GM12878 (cell line): ENCODE measurements around the gene ATXN1. TPM values are rescaled to one million over a fixed set of nuclear protein-coding genes. Genes with fewer than 3 reads are reported as not detected.

Experiments
- CBFB ChIP-seq: IDR thresholded peaks from 2 replicates; pipeline ENCODE4 v1.6.1; 2016; ENCODE audit warnings: antibody characterized with exemption, low read depth
- CHD2 ChIP-seq: IDR thresholded peaks from 2 replicates; pipeline ENCODE4 v1.6.1; 2011; ENCODE audit warnings: low read depth, low read length, improper control_type of control experiment, borderline replicate concordance
- FOXK2 ChIP-seq: fragments of 450-650 bp; IDR thresholded peaks from 2 replicates; pipeline ENCODE4 v1.6.1; 2017; ENCODE audit warnings: mild to moderate bottlenecking, moderate library complexity
- FOXM1 ChIP-seq: IDR thresholded peaks from 2 replicates; pipeline ENCODE4 v1.6.1; 2012; ENCODE audit warnings: low read depth, mild to moderate bottlenecking, inconsistent platforms, low read length, moderate library complexity
- LARP7 ChIP-seq: fragments of 450-650 bp; IDR thresholded peaks from 2 replicates; pipeline ENCODE4 v1.6.1; 2017; ENCODE audit warnings: mild to moderate bottlenecking
- MEF2B ChIP-seq: fragments of 450-650 bp; IDR thresholded peaks from 2 replicates; pipeline ENCODE4 v1.6.1; 2018; ENCODE audit warnings: mild to moderate bottlenecking, moderate library complexity; ENCODE audit not compliant: partially characterized antibody, poor library complexity, severe bottlenecking
- NR2F1 ChIP-seq: fragments of 450-650 bp; conservative IDR thresholded peaks from 2 replicates; pipeline ENCODE4 v1.6.1; 2017; ENCODE audit warnings: mild to moderate bottlenecking
- PAX5 ChIP-seq: IDR thresholded peaks from 2 replicates; pipeline ENCODE4 v1.6.1; 2011; ENCODE audit warnings: low read depth, low read length, borderline replicate concordance
- POLR2A ChIP-seq: IDR thresholded peaks from 2 replicates; pipeline ENCODE4 v1.6.1; 2011; ENCODE audit warnings: low read depth, mild to moderate bottlenecking, low read length
- SMAD1 ChIP-seq: fragments of 450-650 bp; IDR thresholded peaks from 2 replicates; pipeline ENCODE4 v1.6.1; 2018; ENCODE audit warnings: mild to moderate bottlenecking, low read depth; ENCODE audit not compliant: partially characterized antibody
- STAT1 ChIP-seq: fragments of 450-650 bp; conservative IDR thresholded peaks from 2 replicates; pipeline ENCODE4 v1.6.1; 2014; ENCODE audit warnings: antibody characterized with exemption, mild to moderate bottlenecking
- TBL1XR1 ChIP-seq: IDR thresholded peaks from 2 replicates; pipeline ENCODE4 v1.6.1; 2012; ENCODE audit warnings: low read depth, low read length, improper control_type of control experiment
- ZNF217 ChIP-seq: fragments of 450-650 bp; IDR thresholded peaks from 2 replicates; pipeline ENCODE4 v1.6.1; 2017; ENCODE audit warnings: antibody characterized with exemption, mild to moderate bottlenecking
- polyA plus RNA-seq, 11 experiments: library from polyadenylated mRNA; depleted of rRNA in 4 of 11; unstranded in 6 of 11; stranded (reverse) in 5 of 11; fragments of >200 nt; fragmentation: Nextera tagmentation in 4 of 11; fragmentation: Illumina TruSeq in 1 of 11; extraction: Ambion mirVana in 4 of 11; extraction: Trizol in 1 of 11; gene quantifications; 1 replicate in 1 of 11; 2 replicates in 10 of 11; pipeline versions ENCODE4 v1.2.1 to v1.2.3, GENCODE V29; 2011 to 2016; ENCODE audit warnings: inconsistent platforms in 2 of 11, missing spikeins in 2 of 11, low read depth in 1 of 11
- total RNA-seq, 4 experiments: library from RNA; depleted of rRNA in 3 of 4; stranded (reverse); fragments of >200 nt in 3 of 4; fragmentation: Illumina TruSeq in 1 of 4; extraction: Trizol in 1 of 4; gene quantifications; 2 replicates each; pipeline versions ENCODE4 v1.2.1 to v1.2.3, GENCODE V29; 2013 to 2021
- TF ChIP-seq, protein P1 (sequence below): IDR thresholded peaks from 2 replicates; pipeline ENCODE4 v1.6.1; 2012; ENCODE audit warnings: mild to moderate bottlenecking, low read depth, low read length
- TF ChIP-seq, protein P2 (sequence below): IDR thresholded peaks from 2 replicates; pipeline ENCODE4 v1.6.1; 2011; ENCODE audit warnings: borderline replicate concordance, low read depth, mild to moderate bottlenecking, moderate library complexity, low read length; ENCODE audit not compliant: insufficient read depth, poor library complexity, severe bottlenecking
- TF ChIP-seq, protein P3 (sequence below): fragments of 450-650 bp; IDR thresholded peaks from 2 replicates; pipeline ENCODE4 v1.6.1; 2016; ENCODE audit warnings: mild to moderate bottlenecking
- TF ChIP-seq, protein P4 (sequence below): fragments of 450-650 bp; IDR thresholded peaks from 2 replicates; pipeline ENCODE4 v1.6.1; 2017; ENCODE audit warnings: mild to moderate bottlenecking, moderate library complexity
- TF ChIP-seq, protein P5 (sequence below): fragments of 150-350 bp; IDR thresholded peaks from 2 replicates; pipeline ENCODE4 v1.6.1; 2014; ENCODE audit warnings: mild to moderate bottlenecking, low read depth, low read length

Gene ATXN1
- total and polyA plus RNA-seq, 10 of the 15 experiments (the other 5 are each of a cell fraction or from before 2014, with no cell fraction given): 12.2 to 51.2 (median 20.5) TPM

DNA sequence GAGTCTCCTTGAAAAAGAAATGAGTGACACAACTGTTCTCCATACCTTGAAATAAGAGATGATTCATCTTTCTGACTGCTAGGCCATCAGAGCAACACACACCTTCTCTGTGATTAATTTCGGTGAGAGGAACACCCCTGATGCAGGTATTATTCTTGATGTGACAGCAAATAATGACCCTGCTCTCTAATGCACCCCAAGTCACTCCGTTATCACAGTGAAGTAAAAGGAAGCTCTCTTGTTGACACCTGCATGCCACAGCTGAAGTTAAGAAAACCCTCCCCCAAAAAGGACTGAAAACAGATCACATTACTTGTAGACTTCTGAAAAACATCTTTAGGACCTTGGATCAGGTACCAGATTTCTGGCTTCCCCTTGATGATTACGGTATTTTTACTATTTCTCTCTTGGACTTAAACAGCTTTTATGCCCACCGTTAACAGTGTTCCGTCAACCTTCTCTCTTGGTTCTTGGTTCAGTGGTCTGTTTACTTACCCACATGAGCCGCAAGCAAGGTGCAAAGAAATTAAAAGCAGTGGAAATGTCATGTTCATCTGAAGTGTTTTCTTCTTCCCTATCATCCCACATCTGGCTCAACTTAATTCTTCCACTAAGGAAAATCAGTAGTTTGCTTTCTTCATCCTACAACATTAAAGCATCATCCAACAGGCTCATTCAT, 273.1 kb downstream of the ATXN1 start (continued):
- TF ChIP-seq, protein P1, sequence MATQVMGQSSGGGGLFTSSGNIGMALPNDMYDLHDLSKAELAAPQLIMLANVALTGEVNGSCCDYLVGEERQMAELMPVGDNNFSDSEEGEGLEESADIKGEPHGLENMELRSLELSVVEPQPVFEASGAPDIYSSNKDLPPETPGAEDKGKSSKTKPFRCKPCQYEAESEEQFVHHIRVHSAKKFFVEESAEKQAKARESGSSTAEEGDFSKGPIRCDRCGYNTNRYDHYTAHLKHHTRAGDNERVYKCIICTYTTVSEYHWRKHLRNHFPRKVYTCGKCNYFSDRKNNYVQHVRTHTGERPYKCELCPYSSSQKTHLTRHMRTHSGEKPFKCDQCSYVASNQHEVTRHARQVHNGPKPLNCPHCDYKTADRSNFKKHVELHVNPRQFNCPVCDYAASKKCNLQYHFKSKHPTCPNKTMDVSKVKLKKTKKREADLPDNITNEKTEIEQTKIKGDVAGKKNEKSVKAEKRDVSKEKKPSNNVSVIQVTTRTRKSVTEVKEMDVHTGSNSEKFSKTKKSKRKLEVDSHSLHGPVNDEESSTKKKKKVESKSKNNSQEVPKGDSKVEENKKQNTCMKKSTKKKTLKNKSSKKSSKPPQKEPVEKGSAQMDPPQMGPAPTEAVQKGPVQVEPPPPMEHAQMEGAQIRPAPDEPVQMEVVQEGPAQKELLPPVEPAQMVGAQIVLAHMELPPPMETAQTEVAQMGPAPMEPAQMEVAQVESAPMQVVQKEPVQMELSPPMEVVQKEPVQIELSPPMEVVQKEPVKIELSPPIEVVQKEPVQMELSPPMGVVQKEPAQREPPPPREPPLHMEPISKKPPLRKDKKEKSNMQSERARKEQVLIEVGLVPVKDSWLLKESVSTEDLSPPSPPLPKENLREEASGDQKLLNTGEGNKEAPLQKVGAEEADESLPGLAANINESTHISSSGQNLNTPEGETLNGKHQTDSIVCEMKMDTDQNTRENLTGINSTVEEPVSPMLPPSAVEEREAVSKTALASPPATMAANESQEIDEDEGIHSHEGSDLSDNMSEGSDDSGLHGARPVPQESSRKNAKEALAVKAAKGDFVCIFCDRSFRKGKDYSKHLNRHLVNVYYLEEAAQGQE: no peak
- 0 out of 2 replicates have a peak, but pooled peaks have one; percentile 2 for TF ChIP-seq NR2F1
- TF ChIP-seq, protein P2, sequence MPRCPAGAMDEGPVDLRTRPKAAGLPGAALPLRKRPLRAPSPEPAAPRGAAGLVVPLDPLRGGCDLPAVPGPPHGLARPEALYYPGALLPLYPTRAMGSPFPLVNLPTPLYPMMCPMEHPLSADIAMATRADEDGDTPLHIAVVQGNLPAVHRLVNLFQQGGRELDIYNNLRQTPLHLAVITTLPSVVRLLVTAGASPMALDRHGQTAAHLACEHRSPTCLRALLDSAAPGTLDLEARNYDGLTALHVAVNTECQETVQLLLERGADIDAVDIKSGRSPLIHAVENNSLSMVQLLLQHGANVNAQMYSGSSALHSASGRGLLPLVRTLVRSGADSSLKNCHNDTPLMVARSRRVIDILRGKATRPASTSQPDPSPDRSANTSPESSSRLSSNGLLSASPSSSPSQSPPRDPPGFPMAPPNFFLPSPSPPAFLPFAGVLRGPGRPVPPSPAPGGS: no peak
- 0 out of 2 replicates have a peak, but pooled peaks have one; percentile 27 for TF ChIP-seq CHD2
- TF ChIP-seq PAX5: no peak
- TF ChIP-seq CBFB: no peak
- TF ChIP-seq TBL1XR1: no peak
- peak; percentile 10 for TF ChIP-seq SMAD1
- no peak for TF ChIP-seq FOXK2
- no peak for TF ChIP-seq MEF2B
- 0 out of 2 replicates have a peak, but pooled peaks have one; percentile 42 for TF ChIP-seq ZNF217
- TF ChIP-seq, protein P3, sequence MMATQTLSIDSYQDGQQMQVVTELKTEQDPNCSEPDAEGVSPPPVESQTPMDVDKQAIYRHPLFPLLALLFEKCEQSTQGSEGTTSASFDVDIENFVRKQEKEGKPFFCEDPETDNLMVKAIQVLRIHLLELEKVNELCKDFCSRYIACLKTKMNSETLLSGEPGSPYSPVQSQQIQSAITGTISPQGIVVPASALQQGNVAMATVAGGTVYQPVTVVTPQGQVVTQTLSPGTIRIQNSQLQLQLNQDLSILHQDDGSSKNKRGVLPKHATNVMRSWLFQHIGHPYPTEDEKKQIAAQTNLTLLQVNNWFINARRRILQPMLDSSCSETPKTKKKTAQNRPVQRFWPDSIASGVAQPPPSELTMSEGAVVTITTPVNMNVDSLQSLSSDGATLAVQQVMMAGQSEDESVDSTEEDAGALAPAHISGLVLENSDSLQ: peak; percentile 69
- TF ChIP-seq, protein P4, sequence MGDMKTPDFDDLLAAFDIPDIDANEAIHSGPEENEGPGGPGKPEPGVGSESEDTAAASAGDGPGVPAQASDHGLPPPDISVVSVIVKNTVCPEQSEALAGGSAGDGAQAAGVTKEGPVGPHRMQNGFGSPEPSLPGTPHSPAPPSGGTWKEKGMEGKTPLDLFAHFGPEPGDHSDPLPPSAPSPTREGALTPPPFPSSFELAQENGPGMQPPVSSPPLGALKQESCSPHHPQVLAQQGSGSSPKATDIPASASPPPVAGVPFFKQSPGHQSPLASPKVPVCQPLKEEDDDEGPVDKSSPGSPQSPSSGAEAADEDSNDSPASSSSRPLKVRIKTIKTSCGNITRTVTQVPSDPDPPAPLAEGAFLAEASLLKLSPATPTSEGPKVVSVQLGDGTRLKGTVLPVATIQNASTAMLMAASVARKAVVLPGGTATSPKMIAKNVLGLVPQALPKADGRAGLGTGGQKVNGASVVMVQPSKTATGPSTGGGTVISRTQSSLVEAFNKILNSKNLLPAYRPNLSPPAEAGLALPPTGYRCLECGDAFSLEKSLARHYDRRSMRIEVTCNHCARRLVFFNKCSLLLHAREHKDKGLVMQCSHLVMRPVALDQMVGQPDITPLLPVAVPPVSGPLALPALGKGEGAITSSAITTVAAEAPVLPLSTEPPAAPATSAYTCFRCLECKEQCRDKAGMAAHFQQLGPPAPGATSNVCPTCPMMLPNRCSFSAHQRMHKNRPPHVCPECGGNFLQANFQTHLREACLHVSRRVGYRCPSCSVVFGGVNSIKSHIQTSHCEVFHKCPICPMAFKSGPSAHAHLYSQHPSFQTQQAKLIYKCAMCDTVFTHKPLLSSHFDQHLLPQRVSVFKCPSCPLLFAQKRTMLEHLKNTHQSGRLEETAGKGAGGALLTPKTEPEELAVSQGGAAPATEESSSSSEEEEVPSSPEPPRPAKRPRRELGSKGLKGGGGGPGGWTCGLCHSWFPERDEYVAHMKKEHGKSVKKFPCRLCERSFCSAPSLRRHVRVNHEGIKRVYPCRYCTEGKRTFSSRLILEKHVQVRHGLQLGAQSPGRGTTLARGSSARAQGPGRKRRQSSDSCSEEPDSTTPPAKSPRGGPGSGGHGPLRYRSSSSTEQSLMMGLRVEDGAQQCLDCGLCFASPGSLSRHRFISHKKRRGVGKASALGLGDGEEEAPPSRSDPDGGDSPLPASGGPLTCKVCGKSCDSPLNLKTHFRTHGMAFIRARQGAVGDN: peak; percentile 40; the same call in 1 of the 2 replicates
- no peak for TF ChIP-seq FOXM1
- no peak for TF ChIP-seq STAT1
- TF ChIP-seq, protein P5, sequence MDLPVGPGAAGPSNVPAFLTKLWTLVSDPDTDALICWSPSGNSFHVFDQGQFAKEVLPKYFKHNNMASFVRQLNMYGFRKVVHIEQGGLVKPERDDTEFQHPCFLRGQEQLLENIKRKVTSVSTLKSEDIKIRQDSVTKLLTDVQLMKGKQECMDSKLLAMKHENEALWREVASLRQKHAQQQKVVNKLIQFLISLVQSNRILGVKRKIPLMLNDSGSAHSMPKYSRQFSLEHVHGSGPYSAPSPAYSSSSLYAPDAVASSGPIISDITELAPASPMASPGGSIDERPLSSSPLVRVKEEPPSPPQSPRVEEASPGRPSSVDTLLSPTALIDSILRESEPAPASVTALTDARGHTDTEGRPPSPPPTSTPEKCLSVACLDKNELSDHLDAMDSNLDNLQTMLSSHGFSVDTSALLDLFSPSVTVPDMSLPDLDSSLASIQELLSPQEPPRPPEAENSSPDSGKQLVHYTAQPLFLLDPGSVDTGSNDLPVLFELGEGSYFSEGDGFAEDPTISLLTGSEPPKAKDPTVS: no peak
- no peak for TF ChIP-seq LARP7
- TF ChIP-seq POLR2A: no peak
